Stomach (tissue), 9 donors: ENCODE measurements around the gene TSPAN15. TPM values are rescaled to one million over a fixed set of nuclear protein-coding genes. Genes with fewer than 3 reads are reported as not detected.

Experiments used
- DNase-seq, 2 donors: peaks; one replicate each; pipeline versions ENCODE4 v3.0.0 to v3.0.0-alpha.2; 2013 to 2019
- H3K27ac ChIP-seq, 5 donors: fragments of 200-600 bp in 4 of 5; sonication (generic) in 4 of 5; one replicate each; pipeline ENCODE4 v1.5.1; 2013 to 2019; ENCODE audit warnings: mild to moderate bottlenecking in 1 of 5, moderate library complexity in 1 of 5
- H3K27me3 ChIP-seq, 3 donors: fragments of 200-600 bp; sonication (generic); one replicate each; pipeline ENCODE4 v1.5.1; 2017 to 2019; ENCODE audit warnings: mixed run types in 1 of 3
- H3K36me3 ChIP-seq, 4 donors: fragments of 200-600 bp; sonication (generic); 1 replicate in 3 of 4; 2 replicates in 1 of 4; pipeline ENCODE4 v1.5.1; 2016 to 2019
- H3K4me1 ChIP-seq, 4 donors: fragments of 200-600 bp; sonication (generic); one replicate each; pipeline ENCODE4 v1.5.1; 2016 to 2019
- H3K4me3 ChIP-seq, 4 donors: fragments of 200-600 bp; sonication (generic) in 3 of 4; one replicate each; pipeline ENCODE4 v1.5.1; 2016 to 2019; ENCODE audit warnings: mild to moderate bottlenecking in 1 of 4
- H3K9me3 ChIP-seq, 4 donors: fragments of 200-600 bp; sonication (generic); one replicate each; pipeline ENCODE4 v1.5.1; 2016 to 2019
- EP300 ChIP-seq: sonication (generic); formaldehyde crosslinking; IDR thresholded peaks from one replicate; pipeline ENCODE4 v1.6.1; 2017; ENCODE audit warnings: antibody characterized with exemption
- POLR2A ChIP-seq, 4 donors: fragments of 450-650 bp; IDR thresholded peaks; one replicate each; pipeline ENCODE4 v1.6.1; 2016; ENCODE audit warnings: antibody characterized with exemption in 4 of 4, control low read depth in 2 of 4, mild to moderate bottlenecking in 1 of 4, moderate library complexity in 1 of 4
- POLR2AphosphoS5 ChIP-seq, 3 donors: sonication (generic); formaldehyde crosslinking; IDR thresholded peaks; one replicate each; pipeline ENCODE4 v1.6.1; 2016; ENCODE audit warnings: antibody characterized with exemption in 3 of 3
- WGBS, 5 donors: extraction: QIAGEN DNeasy Blood & Tissue Kit in 3 of 5; methylation state at CpG; one replicate each; pipeline versions ENCODE4 v1.1.5 to v1.1.7; 2013 to 2018; 5-methylcytosine and 5-hydroxymethylcytosine counted together
- intact Hi-C: fragments of 100-400 bp; cut with DNase I; formaldehyde crosslinking; loops from one replicate; pipeline ENCODE4 v1.15.1; 2023; ENCODE audit warnings: low total_unique reads
- polyA plus RNA-seq, 3 donors: library from polyadenylated mRNA; stranded (reverse); fragments of 200-250 nt; gene quantifications; one replicate each; pipeline ENCODE4 v1.2.3, GENCODE V29; 2013
- total RNA-seq, 5 donors: library from RNA; depleted of rRNA; stranded (reverse); fragments of >200 nt; gene quantifications; one replicate each; pipeline versions ENCODE4 v1.1.0 to v1.2.3, GENCODE V29; 2014 to 2016
- TF ChIP-seq, protein P1 (sequence below), 7 experiments: fragments of 450-650 bp in 4 of 7; fragments of 200-600 bp in 3 of 7; sonication (generic) in 3 of 7; IDR thresholded peaks; one replicate each; pipeline ENCODE4 v1.5.1; 2016 to 2019; ENCODE audit warnings: antibody characterized with exemption in 7 of 7, control low read depth in 2 of 7, mild to moderate bottlenecking in 1 of 7
- donor health status: healthy with polysubstance abuse.
- donor health status: Bipolar disorder and iron deficiency.
- donor health status: healthy.

TSPAN15 gene
- total and polyA plus RNA-seq, 8 donors: 23.5 to 153 (median 74.5) TPM

DNA sequence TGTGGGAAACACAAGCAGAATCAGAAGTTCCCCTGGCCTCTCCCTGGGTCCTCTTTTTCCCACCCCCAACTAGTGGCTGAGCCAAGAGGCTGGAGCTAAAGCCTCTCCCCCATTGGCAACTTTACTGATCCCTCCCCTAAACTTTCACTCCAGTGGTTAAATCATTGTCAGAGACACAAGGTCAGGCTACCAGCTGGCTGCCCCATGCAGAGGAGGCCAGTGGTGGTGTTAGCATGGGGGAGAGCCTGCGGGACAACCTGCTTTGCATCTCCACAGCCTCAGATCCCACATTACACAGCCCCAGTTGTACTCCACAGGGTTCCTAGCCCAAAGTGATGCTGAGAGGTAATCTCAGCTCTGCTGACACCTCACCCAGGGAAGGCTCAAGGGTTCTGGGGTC lies 101.0 kb downstream of the TSPAN15 start:
- Histone ChIP-seq H3K4me1 (no peaks in the 10 kb centered on the region), H3K4me3 (no peak overlapping the region), H3K27ac (no peak overlapping the region), H3K9me3 (peaks cover 0 to 33% (median 27%) of the 10 kb centered on the region in 4 donors), H3K27me3 (peaks cover 0 to 39% (median 7%) of the 10 kb centered on the region in 3 donors), H3K36me3 (no peaks in the 10 kb centered on the region)
- intact Hi-C loops: no loop called here
- no peak for DNase-seq
- TF ChIP-seq EP300 (no peak), POLR2A (IDR thresholded peaks at IDR 0.05) (no peak), POLR2AphosphoS5 (IDR thresholded peaks at IDR 0.05) (no peak)
- TF ChIP-seq, protein P1, sequence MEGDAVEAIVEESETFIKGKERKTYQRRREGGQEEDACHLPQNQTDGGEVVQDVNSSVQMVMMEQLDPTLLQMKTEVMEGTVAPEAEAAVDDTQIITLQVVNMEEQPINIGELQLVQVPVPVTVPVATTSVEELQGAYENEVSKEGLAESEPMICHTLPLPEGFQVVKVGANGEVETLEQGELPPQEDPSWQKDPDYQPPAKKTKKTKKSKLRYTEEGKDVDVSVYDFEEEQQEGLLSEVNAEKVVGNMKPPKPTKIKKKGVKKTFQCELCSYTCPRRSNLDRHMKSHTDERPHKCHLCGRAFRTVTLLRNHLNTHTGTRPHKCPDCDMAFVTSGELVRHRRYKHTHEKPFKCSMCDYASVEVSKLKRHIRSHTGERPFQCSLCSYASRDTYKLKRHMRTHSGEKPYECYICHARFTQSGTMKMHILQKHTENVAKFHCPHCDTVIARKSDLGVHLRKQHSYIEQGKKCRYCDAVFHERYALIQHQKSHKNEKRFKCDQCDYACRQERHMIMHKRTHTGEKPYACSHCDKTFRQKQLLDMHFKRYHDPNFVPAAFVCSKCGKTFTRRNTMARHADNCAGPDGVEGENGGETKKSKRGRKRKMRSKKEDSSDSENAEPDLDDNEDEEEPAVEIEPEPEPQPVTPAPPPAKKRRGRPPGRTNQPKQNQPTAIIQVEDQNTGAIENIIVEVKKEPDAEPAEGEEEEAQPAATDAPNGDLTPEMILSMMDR (IDR thresholded peaks at IDR 0.05): no peak
- 0 to 27% (median 17%) methylated on average over 1 of the region's 1 CpG for WGBS, 5 donors

DNA sequence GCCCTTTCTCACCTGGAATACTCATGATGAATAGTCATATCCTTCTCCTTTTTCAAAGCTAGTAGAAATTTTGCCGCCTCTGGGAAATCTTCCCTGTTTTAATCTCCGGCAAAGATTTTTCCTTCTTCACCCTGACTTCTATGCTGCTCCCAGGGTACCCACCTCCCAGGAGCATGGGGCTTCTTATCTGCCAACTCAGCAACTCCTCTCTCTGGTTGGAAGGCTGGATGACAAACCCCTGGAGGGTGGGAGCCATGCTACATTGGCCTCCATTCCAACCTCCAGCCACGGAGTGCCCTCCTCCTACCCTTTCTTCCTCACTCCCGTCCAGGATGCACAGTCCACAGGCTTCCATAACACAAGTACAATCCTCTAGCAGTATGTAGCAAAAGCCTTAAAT lies 102.1 kb downstream of the TSPAN15 start:
- peaks cover 0 to 32% (median 27%) of the 10 kb centered on the region in 4 donors for H3K9me3 ChIP-seq
- DNase-seq: no peak
- no peak overlapping the region for H3K27ac ChIP-seq
- intact Hi-C loops: no loop called here
- TF ChIP-seq, protein P1 (IDR thresholded peaks at IDR 0.05): no peak
- TF ChIP-seq POLR2AphosphoS5 (IDR thresholded peaks at IDR 0.05) (no peak), EP300 (no peak), POLR2A (IDR thresholded peaks at IDR 0.05) (no peak)
- no peaks in the 10 kb centered on the region for H3K4me1 ChIP-seq
- H3K4me3 ChIP-seq: no peak overlapping the region
- H3K36me3 ChIP-seq: no peaks in the 10 kb centered on the region
- 79 to 92% (median 83%) methylated on average over 4 of the region's 4 CpGs for WGBS, 5 donors
- H3K27me3 ChIP-seq: peaks cover 0 to 47% (median 7%) of the 10 kb centered on the region in 3 donors

DNA sequence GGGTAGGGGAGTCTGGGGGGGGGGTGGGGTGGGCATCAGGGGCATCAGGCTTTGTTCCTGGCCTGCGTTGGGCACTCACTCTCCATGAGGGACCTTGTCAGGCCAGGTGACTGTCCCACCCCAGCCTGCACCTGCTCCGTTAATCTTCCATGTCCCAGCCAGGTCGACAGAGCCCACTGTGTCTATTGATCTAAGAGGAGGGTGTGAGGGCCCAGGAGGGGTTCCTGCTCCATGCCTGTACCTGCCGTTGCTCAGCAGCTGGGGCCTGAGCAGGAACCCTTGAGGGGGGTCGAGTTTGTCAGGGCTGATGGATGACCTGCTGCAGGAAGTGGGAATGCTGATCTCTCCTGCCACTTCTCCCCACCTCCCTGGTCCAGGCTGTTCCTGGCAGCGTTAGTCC lies 103.3 kb downstream of the TSPAN15 start:
- TF ChIP-seq EP300 (no peak), POLR2A (IDR thresholded peaks at IDR 0.05) (no peak), POLR2AphosphoS5 (IDR thresholded peaks at IDR 0.05) (no peak)
- TF ChIP-seq, protein P1 (IDR thresholded peaks at IDR 0.05): no peak
- Histone ChIP-seq H3K4me1 (no peaks in the 10 kb centered on the region), H3K9me3 (peaks cover 0 to 19% (median 17%) of the 10 kb centered on the region in 4 donors), H3K36me3 (no peaks in the 10 kb centered on the region), H3K27me3 (peaks cover 0 to 58% (median 7%) of the 10 kb centered on the region in 3 donors), H3K27ac (no peak overlapping the region), H3K4me3 (no peak overlapping the region)
- peak in 1 of 2 donors; percentile 49 for DNase-seq
- intact Hi-C loops: no loop called here
- WGBS, 5 donors: 13 to 27% (median 20%) methylated on average over 3 to 6 of the region's 6 CpGs

Other genes with a start within 250 kb of the TSPAN15 start
- 1 to 10 TPM in 3 of 5 donors, under 1 TPM in 1, not detected in 1; 0.29 to 5.8 (median 2.6) TPM for gene HKDC1, start 231.1 kb upstream of the TSPAN15 start, total RNA-seq
- gene HKDC1, start 231.1 kb upstream of the TSPAN15 start, polyA plus RNA-seq: under 1 TPM; 0.10 to 0.19 (median 0.15) TPM
- 10 to 100 TPM; 32.7 to 60.9 (median 54.5) TPM for gene HK1, start 173.0 kb upstream of the TSPAN15 start, total RNA-seq
- gene HK1, start 173.0 kb upstream of the TSPAN15 start, polyA plus RNA-seq: 10 to 100 TPM; 42.6 to 48.0 (median 43.7) TPM
- 100 to 1,000 TPM in 1 of 5 donors, 10 to 100 TPM in 3, 1 to 10 TPM in 1; 5.7 to 133 (median 14.3) TPM for gene TACR2, start 34.5 kb upstream of the TSPAN15 start, total RNA-seq
- gene TACR2, start 34.5 kb upstream of the TSPAN15 start, polyA plus RNA-seq: 10 to 100 TPM in 1 of 3 donors, under 1 TPM in 1, not detected in 1; 0.56 to 67.8 TPM
- gene NEUROG3, start 122.0 kb downstream of the TSPAN15 start, total RNA-seq: not detected
- gene NEUROG3, start 122.0 kb downstream of the TSPAN15 start, polyA plus RNA-seq: not detected
- gene FAM241B, start 178.8 kb downstream of the TSPAN15 start, total RNA-seq: under 1 TPM in 2 of 5 donors, not detected in 3; 0.55 to 0.58 TPM
- gene FAM241B, start 178.8 kb downstream of the TSPAN15 start, polyA plus RNA-seq: 1 to 10 TPM; 4.0 to 7.4 (median 4.6) TPM